Right lobe of liver (tissue), 6 donors: Measurements from ENCODE around the gene ARHGAP19. TPM values are rescaled to one million over a fixed set of nuclear protein-coding genes. Genes with fewer than 3 reads are reported as not detected.

ENCODE experiments used
- ATAC-seq, 4 donors: fragments of 200-7000 bp; cut with Tn5 transposase; one replicate each; pipeline ENCODE4 v1.9.1; 2020; ENCODE audit warnings: mild to moderate bottlenecking in 4 of 4, moderate library complexity in 4 of 4
- DNase-seq, 3 donors: peaks; one replicate each; pipeline ENCODE4 v3.0.0-alpha.2; 2020
- H3K27ac ChIP-seq, 3 donors: fragments of 200-600 bp; one replicate each; pipeline ENCODE4 v1.8.0; 2022
- H3K27me3 ChIP-seq, 2 donors: fragments of 200-600 bp; one replicate each; pipeline ENCODE4 v1.8.0; 2022
- H3K36me3 ChIP-seq, 4 donors: fragments of 200-600 bp; sonication (generic) in 1 of 4; one replicate each; pipeline versions ENCODE4 v1.5.1 to v1.8.0; 2017 to 2022; ENCODE audit warnings: control low read depth in 1 of 4
- H3K4me1 ChIP-seq, 4 donors: fragments of 200-600 bp; sonication (generic) in 1 of 4; one replicate each; pipeline versions ENCODE4 v1.5.1 to v1.8.0; 2017 to 2022; ENCODE audit warnings: control low read depth in 1 of 4
- H3K4me3 ChIP-seq, 3 donors: fragments of 200-600 bp; one replicate each; pipeline ENCODE4 v1.8.0; 2022
- H3K9me3 ChIP-seq, 4 donors: fragments of 200-600 bp; sonication (generic) in 1 of 4; one replicate each; pipeline versions ENCODE4 v1.5.1 to v1.8.0; 2017 to 2022; ENCODE audit warnings: control low read depth in 1 of 4
- CTCF ChIP-seq, 4 donors: fragments of 200-600 bp in 3 of 4; fragments of 450-650 bp in 1 of 4; IDR thresholded peaks; one replicate each; pipeline versions ENCODE4 v1.5.1 to v1.8.0; 2016 to 2022; ENCODE audit warnings: antibody characterized with exemption in 4 of 4, mild to moderate bottlenecking in 2 of 4
- POLR2A ChIP-seq: fragments of 450-650 bp; IDR thresholded peaks from one replicate; pipeline ENCODE4 v1.6.1; 2017; ENCODE audit warnings: antibody characterized with exemption, mild to moderate bottlenecking
- WGBS: methylation state at CpG from one replicate; pipeline ENCODE4 v1.1.6; 2018; ENCODE audit warnings: low coverage, low lambda C conversion rate; ENCODE audit not compliant: insufficient coverage; ENCODE audit errors: missing lambda C conversion rate; 5-methylcytosine and 5-hydroxymethylcytosine counted together
- intact Hi-C, 2 donors: fragments of 100-400 bp; cut with DNase I; formaldehyde crosslinking; loops; one replicate each; pipeline versions ENCODE4 v1.11.2 to v1.14.1; 2022
- total RNA-seq, 6 experiments: library from RNA; depleted of rRNA in 2 of 6; stranded (reverse); fragments of >200 nt in 2 of 6; fragmentation: NEBNext Ultra II Directional in 3 of 6; extraction: Animal tissue kit (Norgen Biotek cat#: 25700) in 3 of 6; gene quantifications; one replicate each; pipeline versions ENCODE4 v1.1.0 to v1.2.4, GENCODE V29; 2016 to 2023
- donor health status: DM: no; HTN: yes; CAD: no.
- donor health status: DM: no; HTN: no; CAD: no.
- donor health status: DM: no; HTN: no; CAD: no.
- donor health status: DM: no; HTN: yes; CAD: no.
- donor health status: DM: no; HTN: yes; CAD: no.

Gene ARHGAP19
- total RNA-seq, 6 experiments from 2014 or later = 2.3 to 5.5 (median 3.4) TPM

- Histone ChIP-seq H3K27me3 (no peaks in the 10 kb centered on the region), H3K36me3 (no peaks in the 10 kb centered on the region), H3K4me1 (no peaks in the 10 kb centered on the region), H3K27ac (no peak overlapping the region), H3K9me3 (no peaks in the 10 kb centered on the region), H3K4me3 (no peak overlapping the region)
- TF ChIP-seq CTCF (IDR thresholded peaks at IDR 0.05) (peak; percentile 85 to 98 (median 98)), POLR2A (no peak)
- whole genome bisulfite sequencing = 2% methylated on average over 8 of the region's 8 CpGs
- DNase-seq (peak in 2 of 3 donors; percentile 46 to 67), ATAC-seq (peak; percentile 81 to 88 (median 85))
- intact Hi-C loops = no loop called here
Measured at GRCh38 chr10:97210543-97210960, 81.9 kb downstream of the ARHGAP19 start.

- TF ChIP-seq POLR2A (no peak), CTCF (IDR thresholded peaks at IDR 0.05) (no peak)
- DNase-seq (no peak), ATAC-seq (no peak)
- intact Hi-C loops = loop anchor here (10.0 kb wide), 1 partner anchor 133 kb away; no protein-coding TSS in a partner anchor
- Histone ChIP-seq H3K9me3 (no peaks in the 10 kb centered on the region), H3K4me3 (no peak overlapping the region), H3K36me3 (no peaks in the 10 kb centered on the region), H3K4me1 (no peaks in the 10 kb centered on the region), H3K27ac (no peak overlapping the region), H3K27me3 (no peaks in the 10 kb centered on the region)
- 28% methylated on average over 5 of the region's 7 CpGs for WGBS
Measured at GRCh38 chr10:97207756-97208346, 84.6 kb downstream of the ARHGAP19 start.

GRCh38 chr10:97207131-97207530 lies 85.3 kb downstream of the ARHGAP19 start:
- H3K4me3 ChIP-seq = no peak overlapping the region
- no peaks in the 10 kb centered on the region for H3K4me1 ChIP-seq
- TF ChIP-seq POLR2A (no peak), CTCF (IDR thresholded peaks at IDR 0.05) (no peak)
- no peaks in the 10 kb centered on the region for H3K27me3 ChIP-seq
- H3K27ac ChIP-seq = no peak overlapping the region
- intact Hi-C loops = loop anchor here (10.0 kb wide), 1 partner anchor 132 kb away; no protein-coding TSS in a partner anchor
- ATAC-seq = no peak
- WGBS = no CpG with 5 or more reads among the region's 6 CpGs
- no peak for DNase-seq
- H3K36me3 ChIP-seq = no peaks in the 10 kb centered on the region
- no peaks in the 10 kb centered on the region for H3K9me3 ChIP-seq

- WGBS = 65% methylated on average over 2 of the region's 14 CpGs
- H3K4me1 ChIP-seq = no peaks in the 10 kb centered on the region
- no peak for DNase-seq
Measured at GRCh38 chr10:97204826-97205679, 87.4 kb downstream of the ARHGAP19 start.

More at GRCh38 chr10:97204826-97205679, 87.4 kb downstream of the ARHGAP19 start:
- Histone ChIP-seq H3K36me3 (no peaks in the 10 kb centered on the region), H3K4me3 (no peak overlapping the region), H3K27ac (no peak overlapping the region), H3K27me3 (no peaks in the 10 kb centered on the region), H3K9me3 (no peaks in the 10 kb centered on the region)
- ATAC-seq = peak in 1 of 4 donors; percentile 22
- no peak for TF ChIP-seq CTCF (IDR thresholded peaks at IDR 0.05)
- intact Hi-C loops = loop anchor here (10.0 kb wide), 1 partner anchor 130 kb away; no protein-coding TSS in a partner anchor
